HG03039 (cell line): ENCODE measurements around the gene PIAS3.
A peak's percentile ranks its signal among the peaks of the same experiment; 100 is the strongest.
"Not testable (repeated sequence)": the region's sequence is repeated elsewhere in the genome, so short reads cannot be mapped to it uniquely, and the experiment has no call there.

Experiments used
- ATAC-seq: cut with Tn5 transposase; IDR thresholded peaks from one replicate; pipeline ENCODE4 v1.9.1; 2021; ENCODE audit warnings: mild to moderate bottlenecking, moderate library complexity; ENCODE audit not compliant: unreplicated experiment

Gene PIAS3

DNA sequence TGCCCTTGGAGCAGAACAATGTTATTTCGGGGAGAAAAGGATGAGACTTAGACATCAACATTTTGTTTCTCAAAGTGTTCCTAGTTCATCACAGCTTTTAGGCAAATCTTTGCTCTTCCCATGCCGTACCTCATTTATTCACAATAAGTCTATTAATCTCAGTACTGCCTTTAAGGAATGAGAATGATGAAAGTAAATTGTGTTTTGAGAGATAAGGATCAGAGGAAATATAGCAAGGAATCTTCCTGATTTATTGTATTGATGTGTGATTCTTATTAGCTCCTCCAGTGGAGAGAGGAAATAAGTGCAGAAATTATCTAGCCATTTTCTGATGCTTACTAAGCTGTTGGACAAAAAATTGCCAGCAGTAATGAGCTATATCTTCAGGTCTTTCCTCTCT, 32.9 kb downstream of the PIAS3 start:
- ATAC-seq: no peak

DNA sequence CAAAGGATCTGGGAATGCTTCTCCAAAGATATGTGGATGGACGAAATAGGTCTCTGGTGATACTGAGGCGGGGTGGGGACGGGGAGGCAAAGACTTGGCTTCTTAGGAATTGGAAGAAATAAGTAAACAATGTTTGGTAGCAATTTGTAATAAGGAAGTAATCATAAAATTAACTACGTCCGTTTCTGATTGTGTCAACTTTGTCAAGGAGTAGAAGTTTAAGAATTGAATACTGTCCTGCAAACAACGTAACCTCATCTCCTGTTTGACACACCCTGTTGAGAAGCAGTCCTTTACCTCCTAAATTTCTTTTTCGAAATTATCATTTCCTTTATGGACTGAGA, 34.4 kb downstream of the PIAS3 start:
- ATAC-seq: no peak

DNA sequence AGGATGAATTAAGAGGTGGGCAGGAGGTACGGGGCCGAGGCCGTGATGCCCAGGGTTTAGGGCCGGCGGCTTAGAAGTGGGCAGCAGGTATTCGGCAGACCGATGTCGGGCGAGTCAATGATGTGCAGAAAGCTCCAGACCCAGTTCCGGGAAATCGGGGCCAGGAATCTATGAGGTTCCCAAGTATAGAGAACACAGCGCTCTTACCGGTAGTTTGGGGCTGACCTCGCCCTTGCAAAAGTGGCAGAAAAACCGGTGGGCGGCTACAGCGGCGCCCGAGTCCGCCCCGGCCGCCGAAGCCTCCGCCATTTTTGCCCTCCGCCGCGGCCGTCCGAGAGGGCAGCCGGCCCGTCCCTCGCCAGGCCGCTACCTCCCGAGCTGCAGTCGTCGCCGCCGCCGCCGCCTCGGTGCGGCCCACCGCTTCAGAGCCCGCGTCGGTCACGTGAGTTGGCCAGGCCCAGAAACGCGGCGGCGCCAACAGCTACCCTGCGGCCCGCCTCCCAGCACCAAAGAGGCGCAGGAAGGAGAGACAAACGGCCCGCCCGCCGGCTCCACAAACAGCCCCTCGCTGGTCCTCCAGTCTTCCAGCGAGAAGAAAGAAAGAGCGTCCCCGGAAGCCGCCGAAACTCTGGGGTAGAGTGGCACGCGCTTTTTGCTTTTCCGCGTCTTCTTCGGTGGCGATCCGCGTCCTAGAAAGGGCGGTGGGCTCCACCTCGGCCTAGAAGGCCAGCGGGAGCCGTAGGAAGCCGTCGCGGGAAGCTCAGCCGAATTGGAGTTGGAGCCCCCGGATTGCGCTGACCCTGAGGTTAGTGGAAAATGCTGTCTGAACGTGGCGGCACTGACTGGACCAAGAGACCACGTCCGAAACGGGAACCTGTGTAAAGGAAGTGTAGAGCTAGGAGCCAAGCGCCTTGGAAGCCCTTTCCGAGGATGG, 35.0 kb downstream of the PIAS3 start, which contains the start of the genes POLR3C and RNF115:
POLR3C (plus strand) TSS at position 636 of the 934 bp plus-strand sequence. CDS start 1,577 bp downstream, outside the sequence.
RNF115 (minus strand) TSS at position 531 of the 934 bp plus-strand sequence; CDS start at position 309, 222 bp downstream.
- ATAC-seq: peak; percentile 84

DNA sequence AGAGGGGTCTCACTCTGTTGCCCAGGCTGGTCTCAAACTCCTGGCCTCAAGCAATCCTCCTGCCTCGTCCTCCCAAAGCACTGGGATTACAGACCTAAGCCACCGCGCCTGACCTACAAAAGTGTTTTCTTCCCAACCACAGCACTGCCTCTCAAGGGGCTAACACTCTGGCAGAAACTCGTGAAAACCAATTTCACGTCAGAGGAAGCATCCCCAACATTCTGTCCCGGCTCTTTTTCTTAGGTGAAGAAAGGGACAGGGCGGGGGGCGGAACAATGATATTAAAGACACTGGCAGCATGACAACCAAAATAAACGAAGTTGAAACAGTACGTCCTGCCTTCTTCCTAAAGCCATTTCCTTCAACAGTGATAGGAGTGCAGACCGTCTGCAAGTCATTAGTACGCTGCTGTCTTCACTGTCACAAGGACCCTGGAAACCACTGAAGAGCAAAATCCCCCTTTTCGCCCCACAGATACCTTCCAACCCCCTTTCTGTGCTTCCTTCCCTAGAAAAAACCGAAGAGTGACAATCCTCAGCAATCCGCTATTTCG, 36.0 kb downstream of the PIAS3 start:
- ATAC-seq: not testable (repeated sequence)

DNA sequence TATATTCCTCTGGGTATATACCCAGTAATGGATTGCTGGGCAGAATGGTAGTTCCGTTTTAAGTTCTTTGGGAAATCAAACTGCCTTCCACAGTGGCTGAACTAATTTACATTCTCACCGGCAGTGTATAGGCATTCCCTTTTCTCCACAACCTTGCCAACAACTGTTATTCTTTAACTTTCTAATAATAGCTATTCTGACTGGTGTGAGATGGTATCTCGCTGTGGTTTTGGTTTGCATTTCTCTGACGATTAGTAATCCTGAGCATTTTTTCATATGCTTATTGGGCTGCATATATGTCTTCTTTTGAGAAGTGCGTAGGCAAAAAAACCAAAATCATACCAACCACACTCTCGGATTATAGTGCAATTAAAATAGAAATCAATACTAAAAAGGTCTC, 40.8 kb downstream of the PIAS3 start:
- ATAC-seq: not testable (repeated sequence)

DNA sequence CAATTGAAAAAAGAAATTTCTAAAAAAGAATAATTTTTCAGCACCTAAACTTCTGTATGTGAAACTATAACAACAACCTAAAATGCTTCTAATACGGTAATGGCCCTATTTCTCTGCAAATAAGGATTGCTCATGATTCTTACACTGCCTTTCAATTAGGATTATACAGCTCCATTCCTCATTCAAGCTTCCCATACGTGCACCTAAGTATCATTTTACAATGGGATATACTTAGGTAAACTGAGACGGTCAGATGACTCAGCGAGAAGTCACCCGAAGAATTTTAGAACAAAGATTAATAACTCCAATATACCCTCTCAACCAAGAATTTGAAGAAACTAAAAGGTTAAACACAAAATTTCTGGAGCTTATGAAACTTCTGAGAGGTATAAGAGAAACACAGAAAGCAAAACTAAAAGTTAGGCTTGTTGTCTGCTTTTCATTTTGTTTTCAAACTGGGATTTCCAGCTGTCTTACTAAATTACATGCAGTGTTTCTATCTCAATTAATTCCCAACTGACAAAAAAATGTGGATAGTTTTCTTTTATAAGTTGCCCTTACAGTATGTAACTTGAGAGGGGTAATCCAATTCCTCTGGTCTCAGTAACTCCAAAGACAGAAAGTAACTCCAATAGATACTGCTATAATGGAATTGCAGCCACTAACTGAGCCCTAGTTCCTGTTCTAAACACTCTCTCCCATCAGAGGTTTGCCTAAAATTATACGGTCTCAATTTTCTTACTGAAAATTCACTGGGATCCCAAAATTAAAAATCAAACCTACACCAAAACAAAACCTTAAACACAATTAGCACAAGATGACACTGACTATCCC, 45.7 kb downstream of the PIAS3 start:
- ATAC-seq: not testable (repeated sequence)

DNA sequence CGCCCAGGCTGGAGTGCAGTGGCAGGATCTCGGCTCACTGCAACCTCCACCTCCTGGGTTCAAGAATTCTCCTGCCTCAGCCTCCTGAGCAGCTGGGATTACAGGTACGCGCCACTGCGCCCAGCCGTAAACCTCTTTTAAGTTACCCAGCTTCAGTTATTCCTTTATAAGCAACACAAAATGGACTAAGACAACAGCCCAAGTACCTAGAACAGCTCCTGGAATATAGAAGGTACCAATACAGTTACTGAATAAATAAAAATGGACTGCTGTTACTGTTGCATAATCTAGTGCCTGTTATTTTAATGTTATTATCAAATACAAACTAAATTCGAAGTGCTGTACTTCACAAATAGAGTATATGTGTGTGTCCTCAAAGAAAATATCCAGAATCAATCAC, 52.0 kb downstream of the PIAS3 start:
- no peak for ATAC-seq

DNA sequence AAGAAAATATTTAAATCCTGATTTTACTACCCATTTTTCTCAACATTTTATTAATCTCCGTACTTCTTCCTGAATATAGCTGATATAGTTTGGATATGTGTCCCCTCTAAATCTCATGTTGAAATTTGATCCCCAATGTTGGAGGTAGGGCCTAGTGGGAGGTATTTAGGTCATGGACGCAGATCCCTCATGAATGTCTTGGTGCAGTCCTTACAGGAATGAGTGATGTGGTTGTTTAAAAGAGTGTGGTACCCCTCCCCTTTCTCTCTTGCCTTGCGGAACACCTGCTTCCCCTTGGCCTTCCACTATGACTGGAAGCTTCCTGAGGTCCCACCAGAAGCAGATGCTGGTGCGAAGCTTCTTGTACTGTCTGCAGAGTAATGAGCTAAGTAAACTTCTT, 52.5 kb downstream of the PIAS3 start:
- ATAC-seq: no peak

DNA sequence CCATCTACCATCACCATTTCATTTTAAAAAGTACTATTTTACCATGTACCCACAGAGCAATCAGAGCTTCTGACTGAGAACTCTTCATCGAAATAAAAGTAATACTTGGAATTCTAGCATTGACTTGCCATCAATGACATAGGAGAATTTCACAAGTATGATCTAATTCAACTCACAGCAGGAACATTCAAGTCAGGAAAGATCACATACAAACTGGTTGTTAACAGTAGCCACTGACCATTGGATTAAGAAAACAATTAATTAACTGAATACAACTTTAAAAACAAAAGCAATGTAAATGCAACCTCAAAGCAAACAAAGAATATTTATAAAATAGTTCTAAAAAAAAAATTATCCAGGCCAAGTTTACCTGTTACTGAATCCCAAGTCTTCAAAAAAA, 53.8 kb downstream of the PIAS3 start:
- ATAC-seq: no peak

DNA sequence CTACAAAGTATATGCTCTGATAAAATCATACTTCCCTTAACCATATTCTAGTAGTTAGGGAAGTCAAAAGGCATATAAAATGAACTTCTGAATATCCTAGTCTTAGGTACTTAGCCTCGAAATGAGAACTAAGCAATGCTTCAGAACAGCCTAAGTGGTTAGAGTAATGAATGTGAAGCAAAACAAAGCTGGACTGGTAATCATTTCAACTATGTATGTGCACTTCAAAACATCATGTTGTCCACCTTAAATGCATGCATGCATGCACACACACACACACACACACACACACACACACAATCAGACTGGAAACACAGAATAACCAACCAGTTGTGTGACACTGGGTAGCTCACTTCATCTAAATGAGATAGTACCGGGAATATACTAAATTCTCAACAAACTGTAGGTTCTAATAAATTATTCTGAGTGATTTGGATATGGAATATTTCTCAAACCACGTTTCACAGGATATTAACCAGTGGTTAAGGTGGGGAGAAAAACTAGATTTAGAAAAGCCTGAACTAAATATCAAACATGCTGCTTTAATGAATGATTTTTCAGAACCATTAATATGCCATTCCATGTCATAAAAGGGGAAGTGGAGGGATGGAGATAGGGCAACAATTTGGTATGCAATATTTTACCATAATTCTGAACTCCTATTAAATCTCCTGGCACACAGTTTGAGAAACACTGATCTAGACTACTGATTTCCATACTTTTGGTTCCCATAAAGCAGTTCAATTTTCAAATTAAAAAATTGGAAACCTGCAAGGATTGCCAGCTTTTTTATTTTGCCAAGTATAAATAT, 54.4 kb downstream of the PIAS3 start:
- no peak for ATAC-seq

DNA sequence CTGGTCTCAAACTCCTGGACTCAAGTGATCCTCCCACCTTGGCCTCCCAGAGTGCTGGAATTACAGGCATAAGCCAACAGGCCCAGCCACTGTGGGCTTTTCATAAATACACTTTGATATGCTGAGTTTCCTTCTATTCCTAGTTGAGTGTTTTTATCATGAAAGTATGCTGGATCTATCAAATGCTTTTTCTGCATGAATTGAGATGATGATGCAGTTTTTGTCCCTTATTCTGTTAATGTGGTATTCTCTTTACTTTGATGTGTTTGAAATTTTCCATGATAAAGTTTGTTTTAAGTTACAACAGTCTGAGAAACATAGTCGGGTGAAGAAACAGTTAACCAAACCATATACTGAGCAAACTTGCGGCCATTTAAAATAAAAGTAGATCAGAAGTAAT, 59.1 kb downstream of the PIAS3 start:
- ATAC-seq: no peak
